ENCODE data around the gene SH2D7. TPM values are rescaled to one million over a fixed set of nuclear protein-coding genes. Genes with fewer than 3 reads are reported as not detected.

SH2D7 gene
- total RNA-seq, 1 experiment from 2014 or later = not detected

GRCh38 chr15:78120523-78120922, 28.2 kb downstream of the SH2D7 start:
- no peaks in the 10 kb centered on the region for H3K27me3 Mint-ChIP-seq (ENCODE audit: low read depth)
- H3K27ac Mint-ChIP-seq = peak overlapping the region; percentile 77
- TF ChIP-seq ZNF396 (CRISPR knock-in tag; IDR thresholded peaks at IDR 0.05; ENCODE audit: borderline replicate concordance) (no peak), FOXP4 (CRISPR knock-in tag; IDR thresholded peaks at IDR 0.05) (no peak), SP1 (CRISPR knock-in tag; conservative IDR thresholded peaks at IDR 0.05) (no peak), MLX (CRISPR knock-in tag; IDR thresholded peaks at IDR 0.05) (no peak), PRDM15 (CRISPR knock-in tag; IDR thresholded peaks at IDR 0.05) (no peak), ZMAT4 (CRISPR knock-in tag; IDR thresholded peaks at IDR 0.05) (no peak)
- H3K36me3 Mint-ChIP-seq = 0 out of 2 replicates have a peak, but pooled peaks cover 7% of the 10 kb centered on the region
- peaks cover 21% of the 10 kb centered on the region for H3K4me1 Mint-ChIP-seq
- H3K9me3 Mint-ChIP-seq = no peaks in the 10 kb centered on the region
- ATAC-seq (peak; percentile 81), DNase-seq (ENCODE audit: low spot score) (peak; percentile 33)
- CTCF ChIA-PET = interaction anchor here (0.6 to 2.7 kb wide), 10 partner anchors 10 to 647 kb away, joined by 3 to 28 read pairs (median 4); partner anchors contain the start of gene CIB2
- 0 out of 2 replicates have a peak overlapping the region, but pooled peaks have one; percentile 24 for H3K4me3 Mint-ChIP-seq
- POLR2A ChIA-PET = interaction anchor here (1.6 to 2.8 kb wide), 2 partner anchors 10 to 12 kb away, joined by 5 to 10 read pairs; partner anchors contain the start of gene CIB2

GRCh38 chr15:78125267-78125666, 32.9 kb downstream of the SH2D7 start:
- H3K27ac Mint-ChIP-seq = no peak overlapping the region
- CTCF ChIA-PET = interaction anchor here (0.9 kb wide), 1 partner anchor 12 kb away, joined by 8 read pairs; no protein-coding TSS in a partner anchor
- POLR2A ChIA-PET = no interaction called here
- TF ChIP-seq PRDM15 (CRISPR knock-in tag; IDR thresholded peaks at IDR 0.05) (no peak), E2F1 (CRISPR knock-in tag; IDR thresholded peaks at IDR 0.05) (no peak), ZNF232 (CRISPR knock-in tag; IDR thresholded peaks at IDR 0.05) (no peak), SOX15 (CRISPR knock-in tag; IDR thresholded peaks at IDR 0.05) (no peak), CTCF (IDR thresholded peaks at IDR 0.05) (no peak), NR1H2 (CRISPR knock-in tag; IDR thresholded peaks at IDR 0.05) (no peak), ZSCAN18 (CRISPR knock-in tag; IDR thresholded peaks at IDR 0.05) (no peak), E2F4 (CRISPR knock-in tag; IDR thresholded peaks at IDR 0.05; ENCODE audit: borderline replicate concordance, low read depth) (no peak), RORB (CRISPR knock-in tag; IDR thresholded peaks at IDR 0.05) (no peak), USF1 (CRISPR knock-in tag; IDR thresholded peaks at IDR 0.05) (no peak), MXD4 (CRISPR knock-in tag; IDR thresholded peaks at IDR 0.05; ENCODE audit: borderline replicate concordance) (no peak), ZNF396 (CRISPR knock-in tag; IDR thresholded peaks at IDR 0.05; ENCODE audit: borderline replicate concordance) (no peak)

More at GRCh38 chr15:78125267-78125666, 32.9 kb downstream of the SH2D7 start:
- Mint-ChIP-seq H3K9me3 (no peaks in the 10 kb centered on the region), H3K4me3 (no peak overlapping the region), H3K27me3 (ENCODE audit: low read depth) (no peaks in the 10 kb centered on the region), H3K4me1 (peaks cover 38% of the 10 kb centered on the region), H3K36me3 (0 out of 2 replicates have a peak, but pooled peaks cover 7% of the 10 kb centered on the region)
- no peak for ATAC-seq
- no peak for DNase-seq (ENCODE audit: low spot score)
